ENCODE results near the gene MBNL1.

Gene MBNL1

GRCh38 chr3:152293347-152294006 is 24.7 kb downstream of the MBNL1 start:
- no peak for TF ChIP-seq CTCF (IDR thresholded peaks at IDR 0.05)

- TF ChIP-seq CTCF (IDR thresholded peaks at IDR 0.05), result no peak
Measured at GRCh38 chr3:152295344-152295743, 26.6 kb downstream of the MBNL1 start.

- TF ChIP-seq CTCF (IDR thresholded peaks at IDR 0.05), result no peak
Measured at GRCh38 chr3:152295806-152296205, 27.1 kb downstream of the MBNL1 start.

- TF ChIP-seq CTCF (IDR thresholded peaks at IDR 0.05), result no peak
Measured at GRCh38 chr3:152296382-152296781, 27.7 kb downstream of the MBNL1 start.

- TF ChIP-seq CTCF (IDR thresholded peaks at IDR 0.05), result no peak
Measured at GRCh38 chr3:152296971-152297370, 28.2 kb downstream of the MBNL1 start.

GRCh38 chr3:152298393-152299248 is 29.9 kb downstream of the MBNL1 start:
- no peak for TF ChIP-seq CTCF (IDR thresholded peaks at IDR 0.05)

- TF ChIP-seq CTCF (IDR thresholded peaks at IDR 0.05), result no peak
Measured at GRCh38 chr3:152299249-152299976, 30.7 kb downstream of the MBNL1 start.

Measured in LNCAP (cell line).